Measurements from ENCODE around the gene CYSRT1.

DNA sequence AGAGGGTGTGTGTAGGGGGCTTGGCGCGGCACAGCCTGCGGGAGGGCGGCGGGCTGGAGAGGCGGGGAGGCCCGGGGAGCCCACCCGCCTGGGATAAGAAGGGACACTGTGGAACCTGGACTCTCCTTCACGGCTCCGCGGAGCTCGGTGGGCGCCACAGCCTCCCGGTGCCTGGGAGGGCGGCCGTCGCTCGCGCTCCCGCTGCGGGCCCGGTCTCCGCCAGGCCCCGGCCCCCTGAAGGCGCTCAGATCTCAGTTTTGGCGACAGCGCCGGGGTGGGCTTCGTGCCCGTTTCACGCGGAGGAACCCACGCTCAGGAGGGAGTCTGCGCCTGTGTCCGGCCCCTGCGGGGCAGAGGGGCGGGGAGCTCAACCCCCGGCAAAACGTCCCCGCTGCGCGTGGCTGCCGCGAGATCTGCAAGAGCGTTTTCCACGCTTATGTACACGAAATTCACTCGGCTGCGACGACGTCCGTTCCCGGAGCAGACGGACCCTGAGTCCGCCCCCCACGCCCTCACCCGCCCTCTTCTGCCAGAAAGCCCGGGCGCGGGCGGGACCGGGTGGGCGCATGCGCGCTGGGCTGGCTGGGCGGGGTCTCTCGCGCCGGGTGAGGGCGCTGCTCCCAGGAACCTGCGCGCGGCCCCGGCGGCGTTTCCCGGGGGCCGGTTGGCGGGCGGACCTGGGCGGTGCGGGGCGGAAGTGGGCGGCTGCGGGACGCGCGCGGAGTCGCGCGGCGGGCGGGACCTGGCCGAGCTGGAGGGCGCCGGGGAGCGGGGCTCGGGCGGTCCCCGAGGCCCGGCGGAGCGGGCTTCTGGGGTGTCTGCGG is 29.9 kb downstream of the CYSRT1 start, which contains the start of gene NELFB:
- TF ChIP-seq, protein P1, sequence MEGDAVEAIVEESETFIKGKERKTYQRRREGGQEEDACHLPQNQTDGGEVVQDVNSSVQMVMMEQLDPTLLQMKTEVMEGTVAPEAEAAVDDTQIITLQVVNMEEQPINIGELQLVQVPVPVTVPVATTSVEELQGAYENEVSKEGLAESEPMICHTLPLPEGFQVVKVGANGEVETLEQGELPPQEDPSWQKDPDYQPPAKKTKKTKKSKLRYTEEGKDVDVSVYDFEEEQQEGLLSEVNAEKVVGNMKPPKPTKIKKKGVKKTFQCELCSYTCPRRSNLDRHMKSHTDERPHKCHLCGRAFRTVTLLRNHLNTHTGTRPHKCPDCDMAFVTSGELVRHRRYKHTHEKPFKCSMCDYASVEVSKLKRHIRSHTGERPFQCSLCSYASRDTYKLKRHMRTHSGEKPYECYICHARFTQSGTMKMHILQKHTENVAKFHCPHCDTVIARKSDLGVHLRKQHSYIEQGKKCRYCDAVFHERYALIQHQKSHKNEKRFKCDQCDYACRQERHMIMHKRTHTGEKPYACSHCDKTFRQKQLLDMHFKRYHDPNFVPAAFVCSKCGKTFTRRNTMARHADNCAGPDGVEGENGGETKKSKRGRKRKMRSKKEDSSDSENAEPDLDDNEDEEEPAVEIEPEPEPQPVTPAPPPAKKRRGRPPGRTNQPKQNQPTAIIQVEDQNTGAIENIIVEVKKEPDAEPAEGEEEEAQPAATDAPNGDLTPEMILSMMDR (conservative IDR thresholded peaks at IDR 0.05; ENCODE audit: low read length) = no peak
- no peak for TF ChIP-seq EZH2phosphoT487 (IDR thresholded peaks at IDR 0.05; ENCODE audit: borderline replicate concordance, low read depth, low read length)

All from OCI-LY7 (cell line).